ENCODE results near the gene DCAF11.
A peak's percentile ranks its signal among the peaks of the same experiment; 100 is the strongest.

DCAF11 gene

GRCh38 chr14:24130380-24130716 lies 15.8 kb downstream of the DCAF11 start, which contains the start of gene FITM1:
Gene FITM1, plus strand, starts transcription at chr14:24130659. Its CDS starts 905 bp downstream, at chr14:24131564.
- peak within 1 kb of the TSS; percentile 11 for H3K27ac ChIP-seq
- no peak within 1 kb of the TSS for H3K9ac ChIP-seq
- no peaks in the 10 kb centered on the region for H3K9me3 ChIP-seq (ENCODE audit: control insufficient read depth, low read length)
- TF ChIP-seq CTCF (IDR thresholded peaks at IDR 0.05), result no peak
- H3K4me1 ChIP-seq, result no peaks in the 10 kb centered on the region
- H3K4me3 ChIP-seq (ENCODE audit: low read depth, low read length), result no peak within 1 kb of the TSS
- H3K27me3 ChIP-seq (ENCODE audit: control insufficient read depth, insufficient read depth, low read length), result no peaks in the 10 kb centered on the region
- H2AFZ ChIP-seq, result no peak within 1 kb of the TSS
- H3K4me2 ChIP-seq (ENCODE audit: low read length), result no peak within 1 kb of the TSS
- no peaks in the 10 kb centered on the region for H3K36me3 ChIP-seq (ENCODE audit: control insufficient read depth, insufficient read depth, low read length)
- no peaks in the 10 kb centered on the region for H3K79me2 ChIP-seq

GRCh38 chr14:24130717-24131548 lies 16.4 kb downstream of the DCAF11 start:
- Histone ChIP-seq H3K27ac (peak overlapping the region; percentile 11), H3K9ac (no peak overlapping the region), H3K9me3 (ENCODE audit: control insufficient read depth, low read length) (no peaks in the 10 kb centered on the region), H3K36me3 (ENCODE audit: control insufficient read depth, insufficient read depth, low read length) (no peaks in the 10 kb centered on the region), H3K27me3 (ENCODE audit: control insufficient read depth, insufficient read depth, low read length) (no peaks in the 10 kb centered on the region), H3K4me1 (no peaks in the 10 kb centered on the region), H3K4me2 (ENCODE audit: low read length) (no peak overlapping the region), H3K79me2 (no peaks in the 10 kb centered on the region), H3K4me3 (ENCODE audit: low read depth, low read length) (no peak overlapping the region), H2AFZ (no peak overlapping the region)
- TF ChIP-seq CTCF (IDR thresholded peaks at IDR 0.05), result no peak

GRCh38 chr14:24131549-24131966 lies 17.0 kb downstream of the DCAF11 start:
- TF ChIP-seq CTCF (IDR thresholded peaks at IDR 0.05), result no peak
- Histone ChIP-seq H2AFZ (no peak overlapping the region), H3K4me3 (ENCODE audit: low read depth, low read length) (no peak overlapping the region), H3K4me1 (no peaks in the 10 kb centered on the region), H3K79me2 (no peaks in the 10 kb centered on the region), H3K27me3 (ENCODE audit: control insufficient read depth, insufficient read depth, low read length) (no peaks in the 10 kb centered on the region), H3K9ac (no peak overlapping the region), H3K4me2 (ENCODE audit: low read length) (no peak overlapping the region), H3K36me3 (ENCODE audit: control insufficient read depth, insufficient read depth, low read length) (no peaks in the 10 kb centered on the region), H3K27ac (peak overlapping the region; percentile 11), H3K9me3 (ENCODE audit: control insufficient read depth, low read length) (no peaks in the 10 kb centered on the region)

GRCh38 chr14:24132061-24132685 lies 17.6 kb downstream of the DCAF11 start:
- H3K4me2 ChIP-seq (ENCODE audit: low read length), result no peak overlapping the region
- no peaks in the 10 kb centered on the region for H3K9me3 ChIP-seq (ENCODE audit: control insufficient read depth, low read length)
- no peak overlapping the region for H2AFZ ChIP-seq
- no peak for TF ChIP-seq CTCF (IDR thresholded peaks at IDR 0.05)
- no peak overlapping the region for H3K4me3 ChIP-seq (ENCODE audit: low read depth, low read length)
- H3K9ac ChIP-seq, result no peak overlapping the region
- H3K27me3 ChIP-seq (ENCODE audit: control insufficient read depth, insufficient read depth, low read length), result no peaks in the 10 kb centered on the region
- no peaks in the 10 kb centered on the region for H3K79me2 ChIP-seq
- H3K27ac ChIP-seq, result no peak overlapping the region
- H3K4me1 ChIP-seq, result no peaks in the 10 kb centered on the region
- no peaks in the 10 kb centered on the region for H3K36me3 ChIP-seq (ENCODE audit: control insufficient read depth, insufficient read depth, low read length)
